ENCODE measurements around the gene PXMP2. TPM values are rescaled to one million over a fixed set of nuclear protein-coding genes. Genes with fewer than 3 reads are reported as not detected.

Gene PXMP2
- total RNA-seq, 1 donor from 2014 or later, result 9.0 TPM

GRCh38 chr12:132664206-132665148, 22.9 kb upstream of the PXMP2 start:
- Histone ChIP-seq H3K27me3 (ENCODE audit: insufficient read depth, low read length) (no peaks in the 10 kb centered on the region), H3K79me2 (ENCODE audit: insufficient read depth, low read length) (no peaks in the 10 kb centered on the region), H3K27ac (ENCODE audit: low read depth, low read length) (no peak overlapping the region), H3K4me3 (ENCODE audit: insufficient read depth, low read depth, low read length) (no peak overlapping the region), H3K4me1 (ENCODE audit: insufficient read depth, low read length) (no peaks in the 10 kb centered on the region), H2AFZ (ENCODE audit: low read depth, low read length) (no peak overlapping the region), H4K20me1 (ENCODE audit: insufficient read depth, low read length) (no peaks in the 10 kb centered on the region), H3K9me3 (ENCODE audit: insufficient read depth, low read depth, low read length) (no peaks in the 10 kb centered on the region), H3K9ac (ENCODE audit: low read length) (no peak overlapping the region), H3K36me3 (ENCODE audit: insufficient read depth, low read length) (peaks cover 17% of the 10 kb centered on the region), H3K4me2 (ENCODE audit: low read length) (no peak overlapping the region)
- FAIRE-seq (no peak), DNase-seq (ENCODE audit: low read depth) (no peak)
- H3K27me3 Mint-ChIP-seq (ENCODE audit: low read depth, unreplicated experiment), result no peaks in the 10 kb centered on the region
- H3K36me3 Mint-ChIP-seq (ENCODE audit: low read depth, unreplicated experiment), result peaks cover 27% of the 10 kb centered on the region
- H3K27ac Mint-ChIP-seq (ENCODE audit: unreplicated experiment), result no peak overlapping the region
- peaks cover 2% of the 10 kb centered on the region for H3K9me3 Mint-ChIP-seq (ENCODE audit: unreplicated experiment)
- TF ChIP-seq EZH2 (IDR thresholded peaks at IDR 0.05; ENCODE audit: insufficient read depth, low read length) (no peak), CTCF (IDR thresholded peaks at IDR 0.05; ENCODE audit: insufficient read depth, low read depth, low read length) (no peak)
- no peak overlapping the region for H3K4me3 Mint-ChIP-seq (ENCODE audit: unreplicated experiment)
- H3K4me1 Mint-ChIP-seq (ENCODE audit: low read depth, unreplicated experiment), result no peaks in the 10 kb centered on the region

DNA sequence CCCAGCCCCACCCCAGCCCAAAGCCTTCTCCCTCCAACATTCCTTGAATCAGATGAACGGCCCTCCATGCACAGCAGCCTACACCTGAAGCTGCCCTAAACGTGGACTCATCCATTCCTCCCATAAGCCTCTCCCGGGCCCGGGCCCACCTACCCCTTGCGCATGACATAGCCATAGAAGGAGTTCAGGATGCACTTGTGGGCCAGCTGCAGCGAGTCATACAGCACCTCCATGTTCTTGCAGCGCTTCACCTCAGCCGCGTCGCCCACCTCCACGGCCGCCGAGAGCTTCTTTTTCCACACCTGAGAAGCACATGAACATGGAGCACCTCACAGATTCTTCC, 22.3 kb upstream of the PXMP2 start:
- Histone ChIP-seq H3K4me1 (ENCODE audit: insufficient read depth, low read length) (no peaks in the 10 kb centered on the region), H3K9me3 (ENCODE audit: insufficient read depth, low read depth, low read length) (no peaks in the 10 kb centered on the region), H3K9ac (ENCODE audit: low read length) (no peak overlapping the region), H3K79me2 (ENCODE audit: insufficient read depth, low read length) (no peaks in the 10 kb centered on the region), H3K4me2 (ENCODE audit: low read length) (no peak overlapping the region), H3K27me3 (ENCODE audit: insufficient read depth, low read length) (no peaks in the 10 kb centered on the region), H4K20me1 (ENCODE audit: insufficient read depth, low read length) (no peaks in the 10 kb centered on the region), H2AFZ (ENCODE audit: low read depth, low read length) (no peak overlapping the region), H3K4me3 (ENCODE audit: insufficient read depth, low read depth, low read length) (no peak overlapping the region), H3K27ac (ENCODE audit: low read depth, low read length) (no peak overlapping the region), H3K36me3 (ENCODE audit: insufficient read depth, low read length) (peaks cover 17% of the 10 kb centered on the region)
- Mint-ChIP-seq H3K4me3 (ENCODE audit: unreplicated experiment) (no peak overlapping the region), H3K27ac (ENCODE audit: unreplicated experiment) (no peak overlapping the region), H3K27me3 (ENCODE audit: low read depth, unreplicated experiment) (no peaks in the 10 kb centered on the region), H3K4me1 (ENCODE audit: low read depth, unreplicated experiment) (no peaks in the 10 kb centered on the region), H3K9me3 (ENCODE audit: unreplicated experiment) (peaks cover 2% of the 10 kb centered on the region), H3K36me3 (ENCODE audit: low read depth, unreplicated experiment) (peaks cover 24% of the 10 kb centered on the region)
- DNase-seq (ENCODE audit: low read depth), result no peak
- TF ChIP-seq CTCF (IDR thresholded peaks at IDR 0.05; ENCODE audit: insufficient read depth, low read depth, low read length), result no peak
- TF ChIP-seq EZH2 (IDR thresholded peaks at IDR 0.05; ENCODE audit: insufficient read depth, low read length), result no peak
- no peak for FAIRE-seq

DNA sequence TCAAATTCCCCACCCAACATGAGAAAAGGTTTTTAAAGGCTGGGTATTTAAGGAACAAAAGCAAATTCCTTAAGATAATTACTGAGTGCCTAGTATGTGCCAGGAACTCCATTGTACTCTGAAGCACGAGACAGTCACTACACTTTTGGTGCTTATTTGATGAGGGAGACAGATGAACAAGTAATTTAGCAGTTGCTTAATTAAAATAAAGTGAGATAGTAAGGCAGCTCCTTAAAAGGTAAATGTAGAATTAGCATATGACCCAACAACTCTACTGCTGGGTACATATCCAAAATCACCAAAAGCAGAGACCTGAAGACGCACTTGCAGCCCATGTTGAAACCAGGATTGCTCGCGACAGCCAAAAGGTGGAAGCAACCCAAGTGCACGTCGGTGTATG, 21.6 kb upstream of the PXMP2 start:
- no peak for TF ChIP-seq CTCF (IDR thresholded peaks at IDR 0.05; ENCODE audit: insufficient read depth, low read depth, low read length)
- TF ChIP-seq EZH2 (IDR thresholded peaks at IDR 0.05; ENCODE audit: insufficient read depth, low read length), result no peak
- Histone ChIP-seq H2AFZ (ENCODE audit: low read depth, low read length) (no peak overlapping the region), H3K36me3 (ENCODE audit: insufficient read depth, low read length) (peaks cover 17% of the 10 kb centered on the region), H3K79me2 (ENCODE audit: insufficient read depth, low read length) (no peaks in the 10 kb centered on the region), H3K27me3 (ENCODE audit: insufficient read depth, low read length) (no peaks in the 10 kb centered on the region), H3K27ac (ENCODE audit: low read depth, low read length) (no peak overlapping the region), H3K9me3 (ENCODE audit: insufficient read depth, low read depth, low read length) (no peaks in the 10 kb centered on the region), H3K4me3 (ENCODE audit: insufficient read depth, low read depth, low read length) (no peak overlapping the region), H3K4me1 (ENCODE audit: insufficient read depth, low read length) (no peaks in the 10 kb centered on the region), H3K9ac (ENCODE audit: low read length) (no peak overlapping the region), H4K20me1 (ENCODE audit: insufficient read depth, low read length) (no peaks in the 10 kb centered on the region), H3K4me2 (ENCODE audit: low read length) (no peak overlapping the region)
- Mint-ChIP-seq H3K27me3 (ENCODE audit: low read depth, unreplicated experiment) (no peaks in the 10 kb centered on the region), H3K27ac (ENCODE audit: unreplicated experiment) (no peak overlapping the region), H3K4me3 (ENCODE audit: unreplicated experiment) (no peak overlapping the region), H3K4me1 (ENCODE audit: low read depth, unreplicated experiment) (no peaks in the 10 kb centered on the region), H3K36me3 (ENCODE audit: low read depth, unreplicated experiment) (peaks cover 21% of the 10 kb centered on the region), H3K9me3 (ENCODE audit: unreplicated experiment) (peaks cover 2% of the 10 kb centered on the region)
- no peak for DNase-seq (ENCODE audit: low read depth)
- no peak for FAIRE-seq

All from astrocyte (in vitro differentiated cells and primary cell).